ENCODE data around the gene FERMT2.

DNA sequence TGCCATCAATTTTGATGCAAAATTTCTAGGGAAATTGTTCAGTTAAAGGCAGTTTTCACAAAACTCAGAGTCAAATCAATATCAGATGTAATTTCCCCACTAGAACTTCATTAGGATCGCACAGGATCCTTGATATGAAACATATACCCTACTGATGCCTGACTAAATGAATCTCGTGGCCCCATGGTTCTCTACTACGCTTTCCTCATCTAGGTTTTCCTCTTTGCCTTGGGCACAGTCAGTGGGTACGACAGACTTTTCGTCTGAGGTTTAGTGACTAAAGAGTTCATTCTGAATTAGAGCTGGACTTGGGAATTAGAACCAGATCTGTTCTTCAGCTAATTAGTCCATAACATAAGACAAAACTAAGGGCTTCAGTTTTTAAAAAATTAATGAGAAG lies 117.0 kb downstream of the FERMT2 start:
- no peak for TF ChIP-seq POLR2A (IDR thresholded peaks at IDR 0.05)
- TF ChIP-seq, protein P1, sequence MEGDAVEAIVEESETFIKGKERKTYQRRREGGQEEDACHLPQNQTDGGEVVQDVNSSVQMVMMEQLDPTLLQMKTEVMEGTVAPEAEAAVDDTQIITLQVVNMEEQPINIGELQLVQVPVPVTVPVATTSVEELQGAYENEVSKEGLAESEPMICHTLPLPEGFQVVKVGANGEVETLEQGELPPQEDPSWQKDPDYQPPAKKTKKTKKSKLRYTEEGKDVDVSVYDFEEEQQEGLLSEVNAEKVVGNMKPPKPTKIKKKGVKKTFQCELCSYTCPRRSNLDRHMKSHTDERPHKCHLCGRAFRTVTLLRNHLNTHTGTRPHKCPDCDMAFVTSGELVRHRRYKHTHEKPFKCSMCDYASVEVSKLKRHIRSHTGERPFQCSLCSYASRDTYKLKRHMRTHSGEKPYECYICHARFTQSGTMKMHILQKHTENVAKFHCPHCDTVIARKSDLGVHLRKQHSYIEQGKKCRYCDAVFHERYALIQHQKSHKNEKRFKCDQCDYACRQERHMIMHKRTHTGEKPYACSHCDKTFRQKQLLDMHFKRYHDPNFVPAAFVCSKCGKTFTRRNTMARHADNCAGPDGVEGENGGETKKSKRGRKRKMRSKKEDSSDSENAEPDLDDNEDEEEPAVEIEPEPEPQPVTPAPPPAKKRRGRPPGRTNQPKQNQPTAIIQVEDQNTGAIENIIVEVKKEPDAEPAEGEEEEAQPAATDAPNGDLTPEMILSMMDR (IDR thresholded peaks at IDR 0.05), result no peak
